GM19099 (cell line): Measurements from ENCODE around the gene CADM2.

Experiments
- POLR2A ChIP-seq: IDR thresholded peaks from 3 replicates; pipeline ENCODE4 v1.6.1; 2011; ENCODE audit warnings: low read depth; ENCODE audit not compliant: insufficient read length; ENCODE audit errors: extremely low read depth

Gene CADM2

GRCh38 chr3:85120879-85121278, 162.1 kb downstream of the CADM2 start:
- no peak for TF ChIP-seq POLR2A

- TF ChIP-seq POLR2A = no peak
These were observed 183.8 kb downstream of the CADM2 start for GRCh38 chr3:85142626-85143025.

GRCh38 chr3:85148036-85148435, 189.2 kb downstream of the CADM2 start:
- TF ChIP-seq POLR2A = no peak

DNA sequence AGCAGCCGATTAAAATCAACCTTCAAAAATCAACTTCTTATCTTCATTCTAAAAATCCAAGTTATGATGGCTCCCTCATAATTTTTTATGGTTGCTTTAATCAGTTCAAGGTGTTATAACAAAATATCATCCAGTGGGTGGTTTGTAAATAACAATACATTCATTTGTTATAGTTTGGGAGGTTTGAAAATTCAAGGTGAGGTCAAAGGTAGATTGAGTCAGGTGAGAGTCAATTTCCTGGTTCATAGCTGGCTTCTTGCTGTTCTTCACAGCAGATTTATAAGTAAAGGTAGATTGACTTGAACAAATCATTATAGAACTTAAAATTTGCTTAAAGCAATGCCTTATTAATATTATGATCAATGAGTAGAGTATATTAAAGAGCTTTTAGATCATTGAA, 192.8 kb downstream of the CADM2 start:
- TF ChIP-seq POLR2A = no peak

DNA sequence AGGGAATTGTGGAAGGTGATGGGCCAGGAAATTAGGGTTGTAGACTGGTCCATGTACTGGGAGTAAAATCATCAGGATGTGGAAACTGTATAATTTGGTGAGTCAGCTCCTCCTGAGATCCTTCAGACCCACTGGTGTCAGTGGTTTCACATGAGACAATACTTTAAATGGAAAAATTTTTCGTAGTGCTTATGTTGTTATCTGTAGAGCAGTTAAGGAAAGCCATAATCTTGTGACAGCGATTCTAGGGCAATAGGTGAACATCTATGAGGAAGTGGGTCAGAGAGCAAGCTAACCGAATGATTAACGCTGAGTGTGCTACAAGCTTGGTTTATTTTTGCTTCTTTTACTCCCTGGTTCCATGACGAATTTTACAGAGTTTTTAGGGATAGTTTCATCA, 200.6 kb downstream of the CADM2 start:
- no peak for TF ChIP-seq POLR2A

GRCh38 chr3:85161544-85161943, 202.8 kb downstream of the CADM2 start:
- TF ChIP-seq POLR2A = no peak

- no peak for TF ChIP-seq POLR2A
These were observed 204.1 kb downstream of the CADM2 start for GRCh38 chr3:85162905-85163304.

- no peak for TF ChIP-seq POLR2A
These were observed 205.6 kb downstream of the CADM2 start for GRCh38 chr3:85164436-85164835.

DNA sequence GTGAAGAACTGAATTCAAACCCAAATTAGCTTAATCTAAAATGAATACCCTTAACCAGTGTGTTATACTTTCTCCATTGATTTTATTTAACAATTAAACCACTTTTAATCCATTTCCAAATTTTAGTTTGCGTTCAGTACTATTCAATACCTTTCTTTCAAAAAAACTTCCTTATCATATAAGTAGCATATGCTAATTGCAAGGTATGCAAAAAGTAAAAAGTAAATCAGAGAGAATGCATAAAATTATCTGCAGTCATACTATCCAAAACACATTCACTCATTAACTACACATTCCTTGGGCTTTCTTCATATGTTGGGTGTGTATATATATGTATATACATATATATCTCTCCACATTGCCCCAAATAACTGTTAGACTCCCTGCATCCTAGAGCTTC, 208.8 kb downstream of the CADM2 start:
- TF ChIP-seq POLR2A = no peak

DNA sequence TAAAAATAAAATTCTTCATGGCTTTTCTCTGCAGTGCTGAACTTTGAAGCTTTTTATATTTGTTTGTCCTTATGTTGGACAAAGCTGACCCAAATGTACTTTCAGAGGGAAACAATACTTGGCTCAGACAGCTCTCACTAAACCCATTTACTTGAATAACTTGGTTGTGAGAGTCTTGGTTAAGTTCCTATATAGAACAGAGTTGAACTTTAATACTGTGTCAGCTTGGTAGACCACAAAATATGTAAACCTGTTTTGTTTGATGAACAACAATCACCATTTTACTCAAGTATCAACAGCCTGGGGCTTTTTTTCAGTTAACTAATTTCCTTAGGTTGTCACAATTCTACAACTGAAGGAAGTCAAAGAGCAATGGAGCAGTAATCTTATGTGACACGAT, 211.9 kb downstream of the CADM2 start:
- TF ChIP-seq POLR2A = no peak

DNA sequence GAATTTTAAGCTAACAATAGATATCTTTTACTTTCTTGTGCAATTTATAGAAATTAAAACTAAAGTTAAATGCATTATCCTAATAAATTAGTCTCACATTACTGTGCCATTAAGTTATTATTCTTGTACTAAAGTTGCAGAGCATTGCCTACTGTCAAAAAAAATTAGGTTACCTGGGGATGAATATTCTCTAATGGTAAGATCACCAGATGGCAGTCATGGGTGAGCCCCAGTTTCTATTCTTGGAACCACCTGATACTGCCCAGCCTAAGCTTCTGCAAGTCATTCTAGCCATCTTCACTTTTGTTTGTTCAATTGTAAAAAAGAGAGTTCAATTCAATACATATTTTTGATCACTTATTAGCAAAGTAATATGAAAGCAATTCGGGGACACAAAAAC, 213.2 kb downstream of the CADM2 start:
- no peak for TF ChIP-seq POLR2A

DNA sequence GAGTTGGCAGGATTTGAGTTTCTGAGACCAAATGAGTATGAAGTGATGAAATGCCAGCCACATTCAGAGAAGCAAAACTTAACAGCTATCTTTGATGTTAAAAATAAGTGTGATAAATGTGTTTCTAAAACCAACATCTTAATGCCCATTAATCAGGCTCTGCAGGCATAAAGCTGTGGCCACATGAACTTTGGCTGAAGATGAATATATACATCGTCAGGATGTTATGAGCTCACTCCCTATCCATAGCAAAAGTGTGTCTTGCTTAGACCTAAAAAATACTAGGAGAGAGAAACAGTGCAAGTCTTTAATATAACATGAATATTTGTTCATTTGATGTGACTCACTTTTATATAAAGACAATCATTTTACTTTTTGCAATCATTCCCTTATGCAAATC, 218.0 kb downstream of the CADM2 start:
- no peak for TF ChIP-seq POLR2A

- TF ChIP-seq POLR2A = no peak
These were observed 224.4 kb downstream of the CADM2 start for GRCh38 chr3:85182975-85183752.

DNA sequence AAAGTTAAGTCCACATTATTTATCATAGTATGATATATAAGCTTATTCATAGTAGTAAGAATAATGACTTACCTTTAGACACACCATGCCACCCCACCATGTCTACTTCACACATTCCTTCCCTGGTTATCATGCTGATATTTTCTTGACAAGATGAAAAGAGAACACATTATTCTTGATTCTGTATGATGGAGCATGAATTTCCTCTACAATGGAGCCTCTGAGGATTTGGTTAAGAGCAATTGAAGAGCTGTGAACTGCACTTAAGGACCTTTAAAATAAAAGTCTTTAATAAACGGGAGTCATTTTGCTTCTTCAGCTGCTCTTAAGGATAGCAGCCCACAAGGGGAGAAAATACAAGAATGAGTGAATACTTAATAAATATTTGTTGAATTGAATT, 226.7 kb downstream of the CADM2 start:
- no peak for TF ChIP-seq POLR2A

DNA sequence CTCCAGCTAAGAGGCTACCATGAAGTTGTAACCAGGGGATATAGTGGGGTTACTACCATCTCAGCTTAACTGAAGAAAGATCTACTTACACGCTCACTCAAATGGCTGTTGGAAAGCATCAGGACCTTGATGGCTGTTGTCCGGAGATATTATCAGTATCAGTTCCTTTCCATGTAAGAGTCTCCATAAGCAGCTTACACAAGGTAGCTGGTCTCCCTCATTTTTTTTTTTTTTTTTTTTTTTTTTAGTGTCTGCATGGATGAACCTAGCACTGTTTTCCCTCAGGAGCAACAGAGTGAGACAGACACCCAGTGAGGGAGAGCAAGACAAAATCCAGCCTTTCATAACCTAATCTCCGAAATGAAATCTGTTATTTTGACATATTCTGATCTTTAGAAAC, 230.9 kb downstream of the CADM2 start:
- TF ChIP-seq POLR2A = no peak

DNA sequence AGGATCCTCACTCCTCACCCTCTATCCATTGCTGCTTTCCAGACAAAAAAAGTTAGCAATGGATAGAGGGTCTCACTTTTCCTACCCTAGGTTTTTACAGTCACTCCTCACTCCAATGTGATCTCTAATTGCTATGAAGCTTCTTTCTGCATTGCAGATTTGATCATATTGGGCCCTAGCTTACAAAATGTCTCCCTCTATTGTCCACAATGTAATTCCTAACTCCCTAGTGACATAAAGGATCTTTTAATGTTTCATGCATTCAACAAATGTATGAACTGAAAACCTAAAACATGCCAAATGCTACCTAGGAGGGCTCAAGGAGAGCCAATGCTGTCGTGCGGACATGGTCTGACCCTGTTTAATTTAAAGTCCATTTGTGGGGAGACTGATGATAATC, 234.8 kb downstream of the CADM2 start:
- TF ChIP-seq POLR2A = no peak

DNA sequence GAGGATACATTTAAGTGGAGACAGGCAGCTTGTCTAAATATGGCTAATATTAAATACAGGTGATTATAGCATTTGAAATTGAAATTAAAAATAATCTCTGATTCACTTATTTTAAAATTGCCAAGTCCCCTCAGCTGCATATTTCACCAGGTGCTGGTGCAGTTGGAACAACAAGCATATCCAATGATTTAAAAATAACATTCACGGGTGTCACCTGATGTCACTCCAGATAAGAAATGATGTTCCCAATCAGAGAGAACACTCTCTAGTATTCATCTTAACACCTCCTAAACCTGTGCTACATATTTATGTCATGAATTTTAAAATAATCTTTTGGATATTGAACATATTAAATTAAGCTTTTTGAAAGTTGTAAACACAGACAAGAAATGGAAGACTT, 249.9 kb downstream of the CADM2 start:
- no peak for TF ChIP-seq POLR2A
